Measurements from ENCODE around the gene KDM2A. TPM values are rescaled to one million over a fixed set of nuclear protein-coding genes. Genes with fewer than 3 reads are reported as not detected.

The KDM2A gene
- total RNA-seq, 1 experiment from 2014 or later: 122 TPM

- H3K36me3 ChIP-seq (ENCODE audit: control insufficient read depth, insufficient read depth, low read length): no peaks in the 10 kb centered on the region
- no peak overlapping the region for H3K4me3 ChIP-seq (ENCODE audit: low read depth, low read length)
- no peaks in the 10 kb centered on the region for H3K9me3 ChIP-seq
- BruUV-seq (replicated peaks): no TSS peak
- Mint-ChIP-seq H3K36me3 (ENCODE audit: insufficient read depth, unreplicated experiment) (peaks cover 8% of the 10 kb centered on the region), H3K9me3 (ENCODE audit: unreplicated experiment) (no peaks in the 10 kb centered on the region), H3K4me3 (ENCODE audit: unreplicated experiment) (no peak overlapping the region), H3K4me1 (ENCODE audit: low read depth, unreplicated experiment) (peaks cover 3% of the 10 kb centered on the region), H3K27me3 (ENCODE audit: insufficient read depth, unreplicated experiment) (no peaks in the 10 kb centered on the region), H3K27ac (ENCODE audit: unreplicated experiment) (no peak overlapping the region)
- no peak for DNase-seq
- TF ChIP-seq CTCF (IDR thresholded peaks at IDR 0.05; ENCODE audit: insufficient read depth in 1 of 2, low read depth in 1 of 2, low read length in 1 of 2, severe bottlenecking in 1 of 2, unreplicated experiment in 1 of 2): no peak
- intact Hi-C loops (cut with micrococcal nuclease; ENCODE audit: unreplicated experiment): no loop called here
- H3K27me3 ChIP-seq (replicated peaks; ENCODE audit: control insufficient read depth, insufficient read depth, low read length): no peaks in the 10 kb centered on the region
- H3K4me1 ChIP-seq: peaks cover 4% of the 10 kb centered on the region
- CTCF ChIA-PET: interaction anchor here (1.0 to 2.3 kb wide), 2 partner anchors 9 to 18 kb away, joined by 3 to 12 read pairs; no protein-coding TSS in a partner anchor
- POLR2A ChIA-PET: no interaction called here
These were observed 46.8 kb upstream of the KDM2A start for GRCh38 chr11:67072295-67072694.

GRCh38 chr11:67073908-67074307, 45.2 kb upstream of the KDM2A start:
- H3K36me3 Mint-ChIP-seq (ENCODE audit: insufficient read depth, unreplicated experiment): peaks cover 9% of the 10 kb centered on the region
- ChIA-PET CTCF (interaction anchor here (0.5 to 1.2 kb wide), 2 partner anchors 21 to 150 kb away, joined by 3 to 5 read pairs; no protein-coding TSS in a partner anchor), POLR2A (no interaction called here)

GRCh38 chr11:67076202-67076601, 42.9 kb upstream of the KDM2A start:
- H3K27me3 Mint-ChIP-seq (ENCODE audit: insufficient read depth, unreplicated experiment): no peaks in the 10 kb centered on the region
- no peak for DNase-seq
- CTCF ChIA-PET: interaction anchor here (0.6 to 0.7 kb wide), 3 partner anchors 23 to 308 kb away, joined by 3 to 5 read pairs (median 3); no protein-coding TSS in a partner anchor
- peaks cover 9% of the 10 kb centered on the region for H3K36me3 Mint-ChIP-seq (ENCODE audit: insufficient read depth, unreplicated experiment)
- H3K4me1 Mint-ChIP-seq (ENCODE audit: low read depth, unreplicated experiment): peaks cover 23% of the 10 kb centered on the region
- H3K27ac Mint-ChIP-seq (ENCODE audit: unreplicated experiment): peak overlapping the region; percentile 30
- TF ChIP-seq CTCF (IDR thresholded peaks at IDR 0.05; ENCODE audit: insufficient read depth in 1 of 2, low read depth in 1 of 2, low read length in 1 of 2, severe bottlenecking in 1 of 2, unreplicated experiment in 1 of 2): no peak
- Histone ChIP-seq H3K36me3 (ENCODE audit: control insufficient read depth, insufficient read depth, low read length) (no peaks in the 10 kb centered on the region), H3K9me3 (no peaks in the 10 kb centered on the region), H3K27me3 (replicated peaks; ENCODE audit: control insufficient read depth, insufficient read depth, low read length) (no peaks in the 10 kb centered on the region), H3K4me1 (peaks cover 23% of the 10 kb centered on the region), H3K4me3 (ENCODE audit: low read depth, low read length) (no peak overlapping the region)
- no peaks in the 10 kb centered on the region for H3K9me3 Mint-ChIP-seq (ENCODE audit: unreplicated experiment)
- no TSS peak for BruUV-seq (replicated peaks)
- intact Hi-C loops (cut with micrococcal nuclease; ENCODE audit: unreplicated experiment): no loop called here
- POLR2A ChIA-PET: no interaction called here
- peak overlapping the region; percentile 8 for H3K4me3 Mint-ChIP-seq (ENCODE audit: unreplicated experiment)

More at GRCh38 chr11:67073908-67074307, 45.2 kb upstream of the KDM2A start:
- H3K36me3 ChIP-seq (ENCODE audit: control insufficient read depth, insufficient read depth, low read length): no peaks in the 10 kb centered on the region
- no peak overlapping the region for H3K4me3 ChIP-seq (ENCODE audit: low read depth, low read length)
- Mint-ChIP-seq H3K9me3 (ENCODE audit: unreplicated experiment) (no peaks in the 10 kb centered on the region), H3K4me1 (ENCODE audit: low read depth, unreplicated experiment) (peaks cover 18% of the 10 kb centered on the region), H3K27ac (ENCODE audit: unreplicated experiment) (no peak overlapping the region), H3K27me3 (ENCODE audit: insufficient read depth, unreplicated experiment) (no peaks in the 10 kb centered on the region), H3K4me3 (ENCODE audit: unreplicated experiment) (no peak overlapping the region)
- H3K9me3 ChIP-seq: no peaks in the 10 kb centered on the region
- no peaks in the 10 kb centered on the region for H3K27me3 ChIP-seq (replicated peaks; ENCODE audit: control insufficient read depth, insufficient read depth, low read length)
- peaks cover 18% of the 10 kb centered on the region for H3K4me1 ChIP-seq
- no peak for DNase-seq
- no TSS peak for BruUV-seq (replicated peaks)
- intact Hi-C loops (cut with micrococcal nuclease; ENCODE audit: unreplicated experiment): no loop called here
- no peak for TF ChIP-seq CTCF (IDR thresholded peaks at IDR 0.05; ENCODE audit: insufficient read depth in 1 of 2, low read depth in 1 of 2, low read length in 1 of 2, severe bottlenecking in 1 of 2, unreplicated experiment in 1 of 2)
